VCaP (cell line): ENCODE data around the gene KEAP1.
A peak's percentile ranks its signal among the peaks of the same experiment; 100 is the strongest.

Experiments
- H3K27ac ChIP-seq: fragments of 450-650 bp; 2 replicates; pipeline ENCODE4 v1.5.1; 2017
- CTCF ChIP-seq: fragments of 450-650 bp; conservative IDR thresholded peaks from 2 replicates; pipeline ENCODE4 v1.5.1; 2017; ENCODE audit warnings: mild to moderate bottlenecking, moderate library complexity

KEAP1 gene

GRCh38 chr19:10516064-10516385, 12.9 kb upstream of the KEAP1 start:
- no peak for TF ChIP-seq CTCF

GRCh38 chr19:10514211-10515145, 11.3 kb upstream of the KEAP1 start:
- H3K27ac ChIP-seq: no peak overlapping the region
- no peak for TF ChIP-seq CTCF

More at GRCh38 chr19:10516064-10516385, 12.9 kb upstream of the KEAP1 start:
- H3K27ac ChIP-seq: no peak overlapping the region

GRCh38 chr19:10513223-10513622, 10.1 kb upstream of the KEAP1 start:
- H3K27ac ChIP-seq: no peak overlapping the region
- no peak for TF ChIP-seq CTCF

GRCh38 chr19:10510301-10510802, 7.2 kb upstream of the KEAP1 start:
- peak overlapping the region; percentile 32; the same call in 1 of the 2 replicates for H3K27ac ChIP-seq

GRCh38 chr19:10508707-10509106, 5.6 kb upstream of the KEAP1 start:
- no peak overlapping the region for H3K27ac ChIP-seq
- TF ChIP-seq CTCF: no peak

More at GRCh38 chr19:10510301-10510802, 7.2 kb upstream of the KEAP1 start:
- TF ChIP-seq CTCF: no peak

- H3K27ac ChIP-seq: no peak overlapping the region
- no peak for TF ChIP-seq CTCF
These were observed 4.9 kb upstream of the KEAP1 start for GRCh38 chr19:10508036-10508435.

GRCh38 chr19:10505583-10506229, 2.5 kb upstream of the KEAP1 start:
- TF ChIP-seq CTCF: peak; percentile 63
- no peak overlapping the region for H3K27ac ChIP-seq
